ENCODE measurements around the gene ANKRD53.

DNA sequence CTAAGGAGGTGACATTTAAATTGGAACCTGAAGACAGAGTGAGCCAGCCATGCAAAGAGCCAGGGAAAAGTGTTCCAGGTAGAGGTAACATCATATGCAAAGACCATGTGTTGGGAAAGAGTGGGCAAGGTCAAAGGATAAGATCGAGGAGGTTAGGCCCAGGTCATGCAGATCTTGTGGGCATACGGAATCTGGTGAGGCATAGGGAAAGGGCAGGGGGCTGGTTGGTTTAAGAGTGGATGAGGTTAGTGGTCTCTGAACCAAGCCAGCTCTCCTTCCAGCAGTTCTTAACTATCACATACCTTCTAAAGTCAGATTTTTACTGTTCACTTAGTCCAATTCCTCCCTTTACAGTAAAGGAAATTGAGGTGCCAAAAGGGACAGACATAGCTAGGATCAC is 3.0 kb downstream of the ANKRD53 start:
- TF ChIP-seq, protein P1, sequence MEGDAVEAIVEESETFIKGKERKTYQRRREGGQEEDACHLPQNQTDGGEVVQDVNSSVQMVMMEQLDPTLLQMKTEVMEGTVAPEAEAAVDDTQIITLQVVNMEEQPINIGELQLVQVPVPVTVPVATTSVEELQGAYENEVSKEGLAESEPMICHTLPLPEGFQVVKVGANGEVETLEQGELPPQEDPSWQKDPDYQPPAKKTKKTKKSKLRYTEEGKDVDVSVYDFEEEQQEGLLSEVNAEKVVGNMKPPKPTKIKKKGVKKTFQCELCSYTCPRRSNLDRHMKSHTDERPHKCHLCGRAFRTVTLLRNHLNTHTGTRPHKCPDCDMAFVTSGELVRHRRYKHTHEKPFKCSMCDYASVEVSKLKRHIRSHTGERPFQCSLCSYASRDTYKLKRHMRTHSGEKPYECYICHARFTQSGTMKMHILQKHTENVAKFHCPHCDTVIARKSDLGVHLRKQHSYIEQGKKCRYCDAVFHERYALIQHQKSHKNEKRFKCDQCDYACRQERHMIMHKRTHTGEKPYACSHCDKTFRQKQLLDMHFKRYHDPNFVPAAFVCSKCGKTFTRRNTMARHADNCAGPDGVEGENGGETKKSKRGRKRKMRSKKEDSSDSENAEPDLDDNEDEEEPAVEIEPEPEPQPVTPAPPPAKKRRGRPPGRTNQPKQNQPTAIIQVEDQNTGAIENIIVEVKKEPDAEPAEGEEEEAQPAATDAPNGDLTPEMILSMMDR (IDR thresholded peaks at IDR 0.05), result no peak
- TF ChIP-seq ZFX (IDR thresholded peaks at IDR 0.05; ENCODE audit: borderline replicate concordance), result no peak
